ENCODE data around the gene HIC1. TPM values are rescaled to one million over a fixed set of nuclear protein-coding genes. Genes with fewer than 3 reads are reported as not detected.
A peak's percentile ranks its signal among the peaks of the same experiment; 100 is the strongest.

Gene HIC1
- total and polyA plus RNA-seq, 8 donors = 17.4 to 37.5 (median 24.6) TPM

GRCh38 chr17:2064147-2064489 lies 9.2 kb downstream of the HIC1 start:
- peaks cover 0 to 1% of the 10 kb centered on the region in 2 donors for H3K27me3 ChIP-seq
- DNase-seq = no peak
- ATAC-seq = no peak
- TF ChIP-seq CTCF (IDR thresholded peaks at IDR 0.05) = no peak
- no peaks in the 10 kb centered on the region for H3K9me3 ChIP-seq
- intact Hi-C loops (cut with DNase I) = no loop called here
- H3K36me3 ChIP-seq = peaks cover 0 to 78% of the 10 kb centered on the region in 2 donors
- H3K4me3 ChIP-seq = no peak overlapping the region
- H3K27ac ChIP-seq = peak overlapping the region; percentile 6 to 66
- peaks cover 16 to 54% of the 10 kb centered on the region in 2 donors for H3K4me1 ChIP-seq

- H3K4me1 ChIP-seq = peaks cover 14 to 50% of the 10 kb centered on the region in 2 donors
- DNase-seq = no peak
These were observed 9.6 kb downstream of the HIC1 start for GRCh38 chr17:2064520-2064971.

GRCh38 chr17:2064980-2065785 lies 10.3 kb downstream of the HIC1 start:
- peak; percentile 13 for ATAC-seq
- Histone ChIP-seq H3K27ac (peak overlapping the region; percentile 6 to 47), H3K36me3 (peaks cover 0 to 67% of the 10 kb centered on the region in 2 donors), H3K4me3 (no peak overlapping the region), H3K9me3 (no peaks in the 10 kb centered on the region), H3K27me3 (no peaks in the 10 kb centered on the region), H3K4me1 (peaks cover 14 to 46% of the 10 kb centered on the region in 2 donors)
- no peak for DNase-seq
- intact Hi-C loops (cut with DNase I) = no loop called here
- peak in 1 of 2 donors; percentile 38 for TF ChIP-seq CTCF (IDR thresholded peaks at IDR 0.05)

More at GRCh38 chr17:2064520-2064971, 9.6 kb downstream of the HIC1 start:
- no peaks in the 10 kb centered on the region for H3K27me3 ChIP-seq
- TF ChIP-seq CTCF (IDR thresholded peaks at IDR 0.05) = no peak
- peak overlapping the region; percentile 6 to 47 for H3K27ac ChIP-seq
- no peaks in the 10 kb centered on the region for H3K9me3 ChIP-seq
- intact Hi-C loops (cut with DNase I) = no loop called here
- ATAC-seq = no peak
- no peak overlapping the region for H3K4me3 ChIP-seq
- peaks cover 0 to 73% of the 10 kb centered on the region in 2 donors for H3K36me3 ChIP-seq

- H3K27ac ChIP-seq = peak overlapping the region; percentile 6 to 47
- intact Hi-C loops (cut with DNase I) = no loop called here
- DNase-seq (no peak), ATAC-seq (no peak)
- H3K4me1 ChIP-seq = peaks cover 14 to 54% of the 10 kb centered on the region in 2 donors
- no peaks in the 10 kb centered on the region for H3K27me3 ChIP-seq
- no peak overlapping the region for H3K4me3 ChIP-seq
- peaks cover 0 to 59% of the 10 kb centered on the region in 2 donors for H3K36me3 ChIP-seq
- no peaks in the 10 kb centered on the region for H3K9me3 ChIP-seq
- no peak for TF ChIP-seq CTCF (IDR thresholded peaks at IDR 0.05)
These were observed 11.1 kb downstream of the HIC1 start for GRCh38 chr17:2065949-2066400.

GRCh38 chr17:2067048-2067561 lies 12.2 kb downstream of the HIC1 start:
- Histone ChIP-seq H3K27ac (peak overlapping the region; percentile 45 to 71), H3K36me3 (peaks cover 0 to 50% of the 10 kb centered on the region in 2 donors), H3K4me1 (peaks cover 19 to 64% of the 10 kb centered on the region in 2 donors), H3K4me3 (no peak overlapping the region), H3K27me3 (no peaks in the 10 kb centered on the region), H3K9me3 (no peaks in the 10 kb centered on the region)
- intact Hi-C loops (cut with DNase I) = no loop called here
- no peak for TF ChIP-seq CTCF (IDR thresholded peaks at IDR 0.05)
- DNase-seq = no peak
- no peak for ATAC-seq
